Heart left ventricle (tissue), 13 donors: Measurements from ENCODE around the gene IRF5.

Experiments used
- CTCF ChIP-seq, 12 donors: fragments of 200-600 bp; sonication (generic) in 4 of 12; IDR thresholded peaks; one replicate each; pipeline versions ENCODE4 v1.5.0 to v1.8.0; 2018 to 2022; ENCODE audit warnings: antibody characterized with exemption in 12 of 12, mild to moderate bottlenecking in 5 of 12
- POLR2A ChIP-seq, 2 donors: fragments of 450-650 bp; IDR thresholded peaks; one replicate each; pipeline ENCODE4 v1.6.1; 2017; ENCODE audit warnings: antibody characterized with exemption in 2 of 2, mild to moderate bottlenecking in 2 of 2, moderate library complexity in 2 of 2
- donor health status: ischemic (EF 13 %, LVEDD 7.1; RV severe dilation, severe dysfunction).
- donor health status: DM: no; HTN: yes; CAD: no.
- donor health status: DM: no; HTN: no; CAD: no.
- donor health status: ischemic (EF 25% LVEDD 6.9; RV normal size, moderate dysfunction).
- donor health status: ischemic (EF 25% LVEDD 5.7; RV mildly dilated, moderate dysfunction).
- donor health status: ischemic (EF 35%, LVEDD 5.7; RV mildly dilated, moderate dysfunction).
- donor health status: nonischemic (EF 11% LVEDD 7.7; RV severe dilation, severe dysfunction).
- donor health status: DM: yes; HTN: yes; CAD: no.
- donor health status: PGD.
- donor health status: ischemic (EF 29% LVEDD 5.4; RV normal size, mild dysfunction).
- donor health status: nonischemic (EF 23%, LVEDD 6.1; RV moderate dilation, normal function).

- TF ChIP-seq CTCF (IDR thresholded peaks at IDR 0.05), result no peak
- TF ChIP-seq POLR2A (IDR thresholded peaks at IDR 0.05), result no peak
Observed at GRCh38 chr7:128914566-128915151, 23.1 kb upstream of the IRF5 start.
